Heart left ventricle (tissue), 16 donors: Measurements from ENCODE around the gene PRKACG. TPM values are rescaled to one million over a fixed set of nuclear protein-coding genes. Genes with fewer than 3 reads are reported as not detected.

Source experiments
- ATAC-seq, 4 donors: fragments of 200-7000 bp; cut with Tn5 transposase; one replicate each; pipeline ENCODE4 v1.9.1; 2020 to 2022; ENCODE audit warnings: moderate library complexity in 4 of 4, mild to moderate bottlenecking in 3 of 4, moderate number of reproducible peaks in 1 of 4
- DNase-seq, 5 donors: peaks; one replicate each; pipeline ENCODE4 v3.0.0-alpha.2; 2020
- H3K27ac ChIP-seq, 12 donors: fragments of 200-600 bp; sonication (generic) in 4 of 12; one replicate each; pipeline versions ENCODE4 v1.5.0 to v1.8.0; 2016 to 2022; ENCODE audit warnings: mild to moderate bottlenecking in 2 of 12
- H3K27me3 ChIP-seq, 9 donors: fragments of 200-600 bp; sonication (generic) in 2 of 9; one replicate each; pipeline versions ENCODE4 v1.5.1 to v1.8.0; 2016 to 2022; ENCODE audit warnings: mild to moderate bottlenecking in 3 of 9
- H3K36me3 ChIP-seq, 9 donors: fragments of 200-600 bp; sonication (generic) in 2 of 9; one replicate each; pipeline versions ENCODE4 v1.5.0 to v1.8.0; 2018 to 2022; ENCODE audit warnings: mild to moderate bottlenecking in 2 of 9
- H3K4me1 ChIP-seq, 12 donors: fragments of 200-600 bp; sonication (generic) in 4 of 12; one replicate each; pipeline versions ENCODE4 v1.5.0 to v1.8.0; 2016 to 2022; ENCODE audit warnings: mild to moderate bottlenecking in 3 of 12
- H3K4me3 ChIP-seq, 12 donors: fragments of 200-600 bp; sonication (generic) in 4 of 12; one replicate each; pipeline versions ENCODE4 v1.5.0 to v1.8.0; 2017 to 2022; ENCODE audit warnings: mild to moderate bottlenecking in 9 of 12, moderate library complexity in 4 of 12
- H3K9me3 ChIP-seq, 12 donors: fragments of 200-600 bp; sonication (generic) in 4 of 12; one replicate each; pipeline versions ENCODE4 v1.5.0 to v1.8.0; 2016 to 2022; ENCODE audit warnings: mild to moderate bottlenecking in 1 of 12
- CTCF ChIP-seq, 12 donors: fragments of 200-600 bp; sonication (generic) in 4 of 12; IDR thresholded peaks; one replicate each; pipeline versions ENCODE4 v1.5.0 to v1.8.0; 2018 to 2022; ENCODE audit warnings: antibody characterized with exemption in 12 of 12, mild to moderate bottlenecking in 5 of 12
- POLR2A ChIP-seq, 2 donors: fragments of 450-650 bp; IDR thresholded peaks; one replicate each; pipeline ENCODE4 v1.6.1; 2017; ENCODE audit warnings: antibody characterized with exemption in 2 of 2, mild to moderate bottlenecking in 2 of 2, moderate library complexity in 2 of 2
- WGBS, 4 donors: extraction: QIAGEN DNeasy Blood & Tissue Kit in 2 of 4; methylation state at CpG; one replicate each; pipeline versions ENCODE4 v1.1.5 to v1.1.7; 2013 to 2018; 5-methylcytosine and 5-hydroxymethylcytosine counted together
- intact Hi-C, 10 donors: fragments of 100-400 bp; cut with DNase I; formaldehyde crosslinking; loops; one replicate each; pipeline versions ENCODE4 v1.11.1 to v1.14.2; 2022
- long read RNA-seq, 3 donors: library from polyadenylated mRNA; unstranded; transcript quantifications; one replicate each; pipeline ENCODE4 v2.0.0, GENCODE V29; 2020 to 2021
- polyA plus RNA-seq, 2 donors: library from polyadenylated mRNA; stranded (reverse); fragments of 200-250 nt; gene quantifications; one replicate each; pipeline ENCODE4 v1.2.3, GENCODE V29; 2013
- total RNA-seq, 9 donors: library from RNA; depleted of rRNA in 2 of 9; stranded (reverse); fragments of >200 nt in 2 of 9; fragmentation: NEBNext Ultra II Directional in 3 of 9; extraction: Animal tissue kit (Norgen Biotek cat#: 25700) in 3 of 9; gene quantifications; one replicate each; pipeline versions ENCODE4 v1.1.0 to v1.2.4, GENCODE V29; 2016 to 2023
- donor health status: ischemic (EF 13 %, LVEDD 7.1; RV severe dilation, severe dysfunction).
- donor health status: healthy with polysubstance abuse.
- donor health status: DM: no; HTN: yes; CAD: no.
- donor health status: DM: no; HTN: no; CAD: no.
- donor health status: ischemic (EF 25% LVEDD 6.9; RV normal size, moderate dysfunction).
- donor health status: ischemic (EF 25% LVEDD 5.7; RV mildly dilated, moderate dysfunction).
- donor health status: healthy.
- donor health status: DM: yes; HTN: yes; CAD: no.
- donor health status: ischemic (EF 35%, LVEDD 5.7; RV mildly dilated, moderate dysfunction).
- donor health status: nonischemic (EF 11% LVEDD 7.7; RV severe dilation, severe dysfunction).
- donor health status: DM: yes; HTN: yes; CAD: no.
- donor health status: PGD.
- donor health status: ischemic (EF 29% LVEDD 5.4; RV normal size, mild dysfunction).
- donor health status: nonischemic (EF 23%, LVEDD 6.1; RV moderate dilation, normal function).

PRKACG gene
- total RNA-seq: not detected
- not detected for polyA plus RNA-seq
- long read RNA-seq, donor 1: 0 reads
- long read RNA-seq, donor 2: 0 reads
- long read RNA-seq, donor 3: 0 reads

DNA sequence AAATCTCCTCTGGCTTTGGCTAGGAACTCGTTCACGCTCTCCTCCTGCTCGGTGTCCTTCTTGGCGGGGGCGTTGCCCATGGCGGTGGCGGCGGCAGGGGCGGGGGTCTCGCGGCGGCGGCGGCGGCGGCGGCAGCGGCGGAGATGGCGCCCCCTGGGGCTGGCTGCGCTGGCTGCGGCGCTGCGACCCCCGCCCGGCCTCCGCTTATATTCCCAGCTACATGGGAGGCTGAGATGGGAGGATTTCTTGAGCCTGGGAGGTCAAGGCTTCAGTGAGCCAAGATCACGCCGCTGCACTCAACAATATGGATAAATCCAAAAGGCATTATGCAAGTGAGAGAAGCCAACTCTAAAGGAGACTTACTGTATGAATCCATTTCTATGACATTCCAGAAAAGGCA is at the start of gene PRKACG:
PRKACG (minus strand) TSS at position 101 of the 400 bp plus-strand sequence; CDS start at position 80, 21 bp downstream.
- TF ChIP-seq CTCF (IDR thresholded peaks at IDR 0.05): no peak
- TF ChIP-seq POLR2A (IDR thresholded peaks at IDR 0.05): no peak
- no peak within 1 kb of the TSS for H3K4me3 ChIP-seq
- intact Hi-C loops: loop anchor here in 1 of 10 donors (5.0 kb wide), 1 partner anchor 417 kb away; no protein-coding TSS in a partner anchor
- no peak within 1 kb of the TSS for H3K27ac ChIP-seq
- peaks cover 0 to 7% (median 0%) of the 10 kb centered on the region in 12 donors for H3K4me1 ChIP-seq
- peaks cover 0 to 9% (median 0%) of the 10 kb centered on the region in 9 donors for H3K36me3 ChIP-seq
- H3K27me3 ChIP-seq: no peaks in the 10 kb centered on the region
- DNase-seq (no peak), ATAC-seq (no peak)
- H3K9me3 ChIP-seq: no peaks in the 10 kb centered on the region
- WGBS, 4 donors: 93 to 98% (median 97%) methylated on average over 20 to 29 of the region's 29 CpGs

- TF ChIP-seq POLR2A (IDR thresholded peaks at IDR 0.05): no peak
- no peak for TF ChIP-seq CTCF (IDR thresholded peaks at IDR 0.05)
- Histone ChIP-seq H3K9me3 (no peaks in the 10 kb centered on the region), H3K27me3 (no peaks in the 10 kb centered on the region), H3K4me3 (no peak overlapping the region), H3K36me3 (peaks cover 0 to 46% (median 20%) of the 10 kb centered on the region in 9 donors), H3K4me1 (peaks cover 0 to 9% (median 0%) of the 10 kb centered on the region in 12 donors), H3K27ac (no peak overlapping the region)
- 95 to 98% (median 97%) methylated on average over 5 of the region's 5 CpGs for WGBS, 4 donors
- intact Hi-C loops: loop anchor here in 2 of 10 donors (10.0 kb wide), 1 partner anchor 53 kb away; no protein-coding TSS in a partner anchor
- DNase-seq: no peak
- ATAC-seq: no peak
Measured at GRCh38 chr9:69062195-69062594, 48.3 kb upstream of the PRKACG start.

GRCh38 chr9:69060766-69061165 is 46.9 kb upstream of the PRKACG start:
- no peak for ATAC-seq
- H3K9me3 ChIP-seq: no peaks in the 10 kb centered on the region
- no peak overlapping the region for H3K4me3 ChIP-seq
- intact Hi-C loops: loop anchor here in 2 of 10 donors (10.0 kb wide), 1 partner anchor 54 kb away; no protein-coding TSS in a partner anchor
- DNase-seq: no peak
- H3K4me1 ChIP-seq: peaks cover 0 to 9% (median 0%) of the 10 kb centered on the region in 12 donors
- H3K36me3 ChIP-seq: peaks cover 0 to 44% (median 20%) of the 10 kb centered on the region in 9 donors
- no peak for TF ChIP-seq POLR2A (IDR thresholded peaks at IDR 0.05)
- no peak for TF ChIP-seq CTCF (IDR thresholded peaks at IDR 0.05)
- 41 to 53% (median 50%) methylated on average over 1 of the region's 1 CpG for WGBS, 4 donors
- H3K27ac ChIP-seq: no peak overlapping the region
- no peaks in the 10 kb centered on the region for H3K27me3 ChIP-seq

DNA sequence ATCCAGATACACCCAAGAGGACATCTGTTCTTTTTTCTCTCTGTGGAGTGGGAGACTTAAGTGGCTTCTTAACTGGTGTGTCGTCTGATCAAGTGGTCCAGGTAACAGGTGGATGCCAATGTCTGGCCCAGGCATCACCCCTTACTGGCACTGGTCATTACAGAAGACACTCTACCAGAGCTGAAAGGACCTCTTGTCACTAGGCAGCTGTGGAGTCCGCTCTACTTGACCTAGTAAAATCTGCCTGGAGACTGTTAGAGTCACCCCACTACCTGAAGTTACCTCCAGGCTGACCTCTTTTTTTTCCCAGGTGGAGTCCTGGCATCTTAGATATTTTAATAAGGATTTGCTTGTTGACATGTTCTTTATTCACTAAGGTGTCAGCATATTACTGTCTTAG is 44.2 kb upstream of the PRKACG start:
- peaks cover 0 to 39% (median 9%) of the 10 kb centered on the region in 9 donors for H3K36me3 ChIP-seq
- 70 to 81% (median 77%) methylated on average over 2 of the region's 2 CpGs for WGBS, 4 donors
- no peak overlapping the region for H3K27ac ChIP-seq
- no peaks in the 10 kb centered on the region for H3K9me3 ChIP-seq
- no peaks in the 10 kb centered on the region for H3K27me3 ChIP-seq
- TF ChIP-seq POLR2A (IDR thresholded peaks at IDR 0.05) (no peak), CTCF (IDR thresholded peaks at IDR 0.05) (no peak)
- ATAC-seq: no peak
- DNase-seq: no peak
- no peak overlapping the region for H3K4me3 ChIP-seq
- peaks cover 0 to 12% (median 0%) of the 10 kb centered on the region in 12 donors for H3K4me1 ChIP-seq
- intact Hi-C loops: loop anchor here in 3 of 10 donors (5.0 to 10.0 kb wide), 4 partner anchors 59 to 497 kb away; no protein-coding TSS in a partner anchor
